Measurements from ENCODE around the gene PLCG1.

Gene PLCG1

GRCh38 chr20:41160686-41161085 is 23.3 kb downstream of the PLCG1 start:
- Mint-ChIP-seq H3K4me3 (no peak overlapping the region), H3K9me3 (no peaks in the 10 kb centered on the region), H3K27me3 (peaks cover 7 to 19% of the 10 kb centered on the region in 2 donors), H3K4me1 (peaks cover 30 to 50% of the 10 kb centered on the region in 2 donors), H3K36me3 (peaks cover 47 to 72% of the 10 kb centered on the region in 2 donors), H3K27ac (no peak overlapping the region)
- ATAC-seq (replicated peaks) (no peak), DNase-seq (no peak)

DNA sequence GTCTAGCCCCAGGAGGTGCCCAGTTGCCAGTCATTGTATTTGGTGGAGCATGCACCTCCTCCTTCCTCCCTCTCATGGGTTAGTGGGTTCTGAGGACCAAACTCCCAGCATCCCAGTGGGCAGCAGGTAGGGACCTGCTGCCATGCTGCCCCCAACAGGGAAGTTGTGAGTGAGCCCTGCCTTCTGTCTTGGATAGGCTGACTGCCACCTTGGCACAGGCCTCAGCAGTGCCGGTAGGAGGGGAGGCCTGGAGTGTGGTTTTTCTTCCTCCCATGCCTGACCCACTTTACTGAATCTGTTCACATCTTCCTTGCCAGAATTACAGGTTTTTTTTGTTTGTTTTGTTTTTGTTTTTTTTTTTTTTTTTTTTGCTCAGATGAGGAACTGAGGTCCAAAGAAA is 24.5 kb downstream of the PLCG1 start:
- no peak overlapping the region for H3K4me3 Mint-ChIP-seq
- H3K27me3 Mint-ChIP-seq, result peaks cover 9 to 19% of the 10 kb centered on the region in 2 donors
- DNase-seq (no peak), ATAC-seq (replicated peaks) (no peak)
- H3K27ac Mint-ChIP-seq, result no peak overlapping the region
- H3K9me3 Mint-ChIP-seq, result no peaks in the 10 kb centered on the region
- H3K36me3 Mint-ChIP-seq, result peaks cover 59 to 79% of the 10 kb centered on the region in 2 donors
- H3K4me1 Mint-ChIP-seq, result peaks cover 25 to 47% of the 10 kb centered on the region in 2 donors

DNA sequence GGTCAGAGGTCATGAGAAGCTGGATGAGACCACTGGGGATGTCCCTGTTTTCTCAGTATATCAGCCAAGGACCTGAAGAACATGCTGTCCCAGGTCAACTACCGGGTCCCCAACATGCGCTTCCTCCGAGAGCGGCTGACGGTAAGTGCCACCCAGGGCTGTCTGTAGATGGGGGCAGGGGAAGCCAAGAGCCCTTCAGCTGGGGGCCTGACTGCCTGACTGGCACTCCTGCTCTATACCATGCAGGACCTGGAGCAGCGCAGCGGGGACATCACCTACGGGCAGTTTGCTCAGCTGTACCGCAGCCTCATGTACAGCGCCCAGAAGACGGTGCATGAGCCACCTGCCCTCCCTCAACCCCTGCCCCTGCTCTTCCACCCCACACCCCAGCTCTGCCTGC is 25.1 kb downstream of the PLCG1 start:
- peaks cover 64 to 83% of the 10 kb centered on the region in 2 donors for H3K36me3 Mint-ChIP-seq
- ATAC-seq (replicated peaks) (no peak), DNase-seq (no peak)
- no peaks in the 10 kb centered on the region for H3K9me3 Mint-ChIP-seq
- H3K4me3 Mint-ChIP-seq, result no peak overlapping the region
- no peak overlapping the region for H3K27ac Mint-ChIP-seq
- peaks cover 14 to 19% of the 10 kb centered on the region in 2 donors for H3K27me3 Mint-ChIP-seq
- H3K4me1 Mint-ChIP-seq, result peaks cover 25 to 47% of the 10 kb centered on the region in 2 donors

DNA sequence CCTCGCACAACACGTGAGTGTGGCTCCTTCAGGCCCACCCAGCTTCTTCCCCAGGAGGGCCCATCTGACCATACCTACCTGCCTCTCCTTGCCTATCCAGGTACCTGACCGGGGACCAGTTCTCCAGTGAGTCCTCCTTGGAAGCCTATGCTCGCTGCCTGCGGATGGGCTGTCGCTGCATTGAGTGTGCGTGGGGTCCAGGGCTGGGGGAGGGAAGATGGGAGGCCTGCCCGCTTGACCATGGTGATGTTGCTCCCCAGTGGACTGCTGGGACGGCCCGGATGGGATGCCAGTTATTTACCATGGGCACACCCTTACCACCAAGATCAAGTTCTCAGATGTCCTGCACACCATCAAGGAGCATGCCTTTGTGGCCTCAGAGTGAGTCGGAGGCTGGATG is 26.5 kb downstream of the PLCG1 start:
- Mint-ChIP-seq H3K9me3 (no peaks in the 10 kb centered on the region), H3K36me3 (peaks cover 69 to 89% of the 10 kb centered on the region in 2 donors), H3K27ac (no peak overlapping the region), H3K4me1 (peaks cover 20 to 42% of the 10 kb centered on the region in 2 donors), H3K4me3 (no peak overlapping the region), H3K27me3 (peaks cover 14 to 19% of the 10 kb centered on the region in 2 donors)
- DNase-seq (no peak), ATAC-seq (replicated peaks) (no peak)

GRCh38 chr20:41165001-41165882 is 27.9 kb downstream of the PLCG1 start:
- H3K4me1 Mint-ChIP-seq, result peaks cover 14 to 30% of the 10 kb centered on the region in 2 donors
- no peak overlapping the region for H3K27ac Mint-ChIP-seq
- H3K4me3 Mint-ChIP-seq, result no peak overlapping the region
- DNase-seq, result no peak
- no peak for ATAC-seq (replicated peaks)
- H3K9me3 Mint-ChIP-seq, result no peaks in the 10 kb centered on the region
- peaks cover 14 to 17% of the 10 kb centered on the region in 2 donors for H3K27me3 Mint-ChIP-seq
- H3K36me3 Mint-ChIP-seq, result peaks cover 74 to 92% of the 10 kb centered on the region in 2 donors

DNA sequence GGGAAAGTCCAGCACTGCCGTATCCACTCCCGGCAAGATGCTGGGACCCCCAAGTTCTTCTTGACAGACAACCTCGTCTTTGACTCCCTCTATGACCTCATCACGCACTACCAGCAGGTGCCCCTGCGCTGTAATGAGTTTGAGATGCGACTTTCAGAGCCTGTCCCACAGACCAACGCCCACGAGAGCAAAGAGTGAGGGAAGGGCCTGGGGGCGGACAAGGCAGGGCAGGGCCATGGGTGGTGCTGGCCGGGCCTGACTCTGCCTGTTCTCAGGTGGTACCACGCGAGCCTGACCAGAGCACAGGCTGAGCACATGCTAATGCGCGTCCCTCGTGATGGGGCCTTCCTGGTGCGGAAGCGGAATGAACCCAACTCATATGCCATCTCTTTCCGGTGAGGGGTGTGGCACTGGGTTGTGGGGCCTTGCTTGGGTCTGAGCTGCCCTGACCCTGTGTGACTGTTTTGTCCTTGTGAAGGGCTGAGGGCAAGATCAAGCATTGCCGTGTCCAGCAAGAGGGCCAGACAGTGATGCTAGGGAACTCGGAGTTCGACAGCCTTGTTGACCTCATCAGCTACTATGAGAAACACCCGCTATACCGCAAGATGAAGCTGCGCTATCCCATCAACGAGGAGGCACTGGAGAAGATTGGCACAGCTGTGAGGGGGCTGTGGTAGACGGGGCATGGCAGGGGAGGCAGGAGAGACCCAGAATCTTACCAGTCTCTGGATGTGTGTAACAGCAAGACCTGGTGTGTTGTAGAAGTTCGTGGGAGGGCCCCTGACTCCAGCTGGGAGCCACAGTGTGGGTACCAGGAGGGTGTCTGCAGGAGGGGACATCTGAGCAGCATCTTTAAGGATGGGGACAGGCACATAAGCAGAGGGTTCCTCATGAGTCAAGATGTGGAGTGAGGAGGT is 29.1 kb downstream of the PLCG1 start:
- Mint-ChIP-seq H3K36me3 (peaks cover 72 to 92% of the 10 kb centered on the region in 2 donors), H3K9me3 (no peaks in the 10 kb centered on the region), H3K4me3 (no peak overlapping the region), H3K27me3 (peaks cover 14 to 15% of the 10 kb centered on the region in 2 donors), H3K4me1 (peaks cover 14 to 25% of the 10 kb centered on the region in 2 donors), H3K27ac (peak overlapping the region; percentile 22)
- DNase-seq (no peak), ATAC-seq (replicated peaks) (no peak)

DNA sequence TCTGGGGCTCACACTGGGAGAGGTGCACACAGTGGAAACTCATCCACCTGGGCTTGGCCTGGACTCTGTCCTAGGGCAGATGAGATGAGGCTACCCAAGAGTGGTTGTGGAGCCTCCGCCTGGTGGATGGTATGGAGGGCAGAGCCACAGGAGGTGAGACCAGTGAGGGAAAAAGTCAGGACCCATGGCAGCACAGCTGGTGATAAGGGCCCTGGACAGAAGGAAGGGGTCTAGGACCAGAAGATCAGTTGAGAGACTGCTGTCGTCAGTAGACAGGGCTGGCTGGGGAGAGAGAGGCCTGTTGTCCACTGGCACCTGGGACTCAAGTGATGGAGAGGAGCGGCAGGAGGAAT is 29.8 kb downstream of the PLCG1 start:
- Mint-ChIP-seq H3K27me3 (peaks cover 14 to 20% of the 10 kb centered on the region in 2 donors), H3K4me1 (peaks cover 14 to 23% of the 10 kb centered on the region in 2 donors), H3K36me3 (peaks cover 73 to 93% of the 10 kb centered on the region in 2 donors), H3K9me3 (no peaks in the 10 kb centered on the region), H3K4me3 (no peak overlapping the region), H3K27ac (peak overlapping the region; percentile 3)
- DNase-seq (no peak), ATAC-seq (replicated peaks) (peak in 1 of 2 donors; percentile 10)

DNA sequence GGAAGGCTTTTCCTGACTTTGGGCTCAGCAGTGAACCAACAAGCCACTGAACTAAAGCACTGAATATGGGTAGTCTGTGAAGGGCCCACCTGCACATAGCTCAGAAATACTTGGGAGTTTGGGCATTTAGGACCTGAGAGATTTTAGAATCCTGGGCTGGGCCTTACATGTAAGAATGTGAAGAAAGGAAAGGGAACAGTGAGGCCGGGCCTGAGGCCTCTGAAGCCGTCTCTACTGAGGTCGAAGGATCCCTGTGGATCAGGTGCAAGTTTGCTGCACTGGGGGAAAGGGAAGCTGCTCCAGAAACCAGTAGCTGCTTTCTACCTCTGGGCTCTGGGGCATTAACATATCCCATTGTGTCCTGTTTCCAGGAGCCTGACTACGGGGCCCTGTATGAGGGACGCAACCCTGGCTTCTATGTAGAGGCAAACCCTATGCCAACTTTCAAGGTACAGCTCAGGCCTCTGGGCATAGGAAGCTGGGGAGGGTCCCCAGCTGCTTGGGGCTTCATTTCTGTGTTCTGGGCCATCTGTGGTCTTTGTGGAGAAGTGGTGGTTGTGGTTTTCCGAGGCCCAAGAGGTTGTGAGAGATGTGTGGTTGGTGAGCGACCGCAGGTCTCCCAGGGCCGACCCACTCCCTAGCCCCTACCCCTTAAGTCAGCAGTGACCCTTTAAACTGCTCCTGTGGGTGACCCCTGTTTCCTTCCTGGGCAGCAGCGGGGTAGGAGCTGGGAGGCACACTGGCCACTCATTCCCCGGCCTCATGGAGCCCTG is 30.3 kb downstream of the PLCG1 start:
- Mint-ChIP-seq H3K4me3 (no peak overlapping the region), H3K27ac (peak overlapping the region; percentile 3), H3K4me1 (peaks cover 14 to 23% of the 10 kb centered on the region in 2 donors), H3K27me3 (peaks cover 14 to 20% of the 10 kb centered on the region in 2 donors), H3K9me3 (no peaks in the 10 kb centered on the region), H3K36me3 (peaks cover 73 to 95% of the 10 kb centered on the region in 2 donors)
- DNase-seq (no peak), ATAC-seq (replicated peaks) (peak; percentile 69 to 79)

- DNase-seq (no peak), ATAC-seq (replicated peaks) (no peak)
- no peak overlapping the region for H3K27ac Mint-ChIP-seq
- H3K36me3 Mint-ChIP-seq, result peaks cover 74 to 92% of the 10 kb centered on the region in 2 donors
- no peak overlapping the region for H3K4me3 Mint-ChIP-seq
- H3K27me3 Mint-ChIP-seq, result peaks cover 14 to 20% of the 10 kb centered on the region in 2 donors
- H3K4me1 Mint-ChIP-seq, result peaks cover 18 to 22% of the 10 kb centered on the region in 2 donors
- H3K9me3 Mint-ChIP-seq, result no peaks in the 10 kb centered on the region
Observed at GRCh38 chr20:41168281-41169161, 31.2 kb downstream of the PLCG1 start.

- Mint-ChIP-seq H3K36me3 (peaks cover 74 to 92% of the 10 kb centered on the region in 2 donors), H3K4me1 (peaks cover 18 to 19% of the 10 kb centered on the region in 2 donors), H3K27me3 (peaks cover 12 to 13% of the 10 kb centered on the region in 2 donors), H3K4me3 (no peak overlapping the region), H3K27ac (no peak overlapping the region), H3K9me3 (no peaks in the 10 kb centered on the region)
- no peak for ATAC-seq (replicated peaks)
- no peak for DNase-seq
Observed at GRCh38 chr20:41169162-41169690, 31.9 kb downstream of the PLCG1 start.

DNA sequence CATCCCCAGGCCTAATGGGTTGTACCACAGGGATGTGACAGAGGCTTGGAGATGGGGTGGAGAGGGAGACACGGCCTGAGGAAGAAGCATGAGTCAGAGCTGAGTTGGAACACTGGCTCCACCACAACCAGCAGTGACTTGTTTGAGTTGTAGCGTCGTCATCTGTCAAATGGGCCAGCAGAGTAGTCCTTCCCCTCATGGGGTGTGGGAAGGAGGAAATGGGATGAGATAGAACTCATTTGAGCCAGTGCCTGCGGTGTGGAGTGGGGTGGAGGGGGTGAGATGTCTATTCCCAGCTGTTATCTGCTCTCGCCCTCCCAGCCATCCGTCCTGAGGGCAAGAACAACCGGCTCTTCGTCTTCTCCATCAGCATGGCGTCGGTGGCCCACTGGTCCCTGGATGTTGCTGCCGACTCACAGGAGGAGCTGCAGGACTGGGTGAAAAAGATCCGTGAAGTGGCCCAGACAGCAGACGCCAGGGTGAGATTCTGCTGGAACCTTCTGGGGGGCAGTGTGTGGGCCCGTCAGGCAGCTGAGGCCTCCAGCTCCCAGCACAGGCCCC is 32.5 kb downstream of the PLCG1 start:
- H3K27me3 Mint-ChIP-seq, result peaks cover 7 to 10% of the 10 kb centered on the region in 2 donors
- peaks cover 17 to 18% of the 10 kb centered on the region in 2 donors for H3K4me1 Mint-ChIP-seq
- peaks cover 74 to 92% of the 10 kb centered on the region in 2 donors for H3K36me3 Mint-ChIP-seq
- no peaks in the 10 kb centered on the region for H3K9me3 Mint-ChIP-seq
- no peak overlapping the region for H3K4me3 Mint-ChIP-seq
- ATAC-seq (replicated peaks) (no peak), DNase-seq (no peak)
- H3K27ac Mint-ChIP-seq, result peak overlapping the region; percentile 33

DNA sequence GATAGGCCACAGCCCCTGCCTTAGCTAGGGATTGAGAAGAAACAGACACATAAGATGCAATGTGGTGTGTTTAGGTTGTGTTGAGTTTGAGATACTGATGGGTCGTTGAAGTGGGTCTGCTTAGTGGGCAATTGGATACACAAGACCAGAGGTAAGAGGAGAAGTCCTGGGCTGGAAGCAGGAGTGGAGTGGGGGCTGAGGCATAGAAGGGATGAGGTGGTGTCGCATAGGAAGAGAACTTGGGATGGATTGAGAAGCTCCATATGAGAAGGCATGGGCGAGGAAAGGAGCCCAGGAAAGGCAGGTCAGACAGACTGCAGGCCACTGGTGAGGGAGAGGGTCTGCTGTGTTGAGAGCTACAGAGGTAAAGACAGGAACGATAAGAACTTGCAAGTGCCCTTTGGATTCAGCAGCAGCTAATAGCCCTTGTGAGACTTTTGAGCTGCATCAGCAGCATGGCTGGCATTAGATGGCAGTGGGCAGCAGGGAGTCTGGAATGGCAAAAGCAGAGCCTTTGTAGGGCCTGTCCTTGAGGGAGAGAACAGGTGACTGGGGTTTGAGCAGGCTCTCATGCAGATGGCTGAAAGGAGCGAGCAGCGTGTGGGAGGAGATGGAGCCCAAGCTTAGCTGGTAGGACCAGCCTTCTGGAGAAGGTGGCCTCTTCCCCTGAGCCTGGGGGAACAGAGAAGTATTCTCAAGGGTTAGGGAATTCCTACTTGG is 33.2 kb downstream of the PLCG1 start:
- Mint-ChIP-seq H3K27ac (no peak overlapping the region), H3K9me3 (no peaks in the 10 kb centered on the region), H3K4me3 (no peak overlapping the region), H3K36me3 (peaks cover 71 to 86% of the 10 kb centered on the region in 2 donors), H3K4me1 (peaks cover 17 to 18% of the 10 kb centered on the region in 2 donors), H3K27me3 (peaks cover 7 to 10% of the 10 kb centered on the region in 2 donors)
- ATAC-seq (replicated peaks) (no peak), DNase-seq (no peak)
